CD8-positive, alpha-beta memory T cell (primary cell): ENCODE data around the gene RFX6. TPM values are rescaled to one million over a fixed set of nuclear protein-coding genes. Genes with fewer than 3 reads are reported as not detected.

Experiments
- CTCF ChIA-PET: fragments of 350-600 bp; sonication (Branson Sonifier 250); formaldehyde crosslinking; loops from one replicate; lab custom pipeline; 2021; ENCODE audit warnings: antibody characterized with exemption; lab: Charles Lee
- POLR2A ChIA-PET: fragments of 350-600 bp; sonication (Branson Sonifier 250); formaldehyde crosslinking; loops from one replicate; lab custom pipeline; 2021; ENCODE audit warnings: antibody characterized with exemption; lab: Charles Lee
- DNase-seq, 5 donors: peaks; one replicate each; pipeline versions ENCODE4 v3.0.0 to v3.0.0-alpha.2; 2020 to 2022; ENCODE audit warnings: mixed read lengths in 1 of 5
- H3K27ac ChIP-seq: one replicate; pipeline ENCODE4 v1.7.0; 2013; ENCODE audit warnings: low read depth, mild to moderate bottlenecking, low read length, moderate library complexity
- H3K27me3 ChIP-seq: 2 replicates; pipeline ENCODE4 v1.7.0; 2013; ENCODE audit warnings: low read length, mild to moderate bottlenecking; ENCODE audit not compliant: insufficient read depth, poor library complexity, severe bottlenecking
- H3K36me3 ChIP-seq: 2 replicates; pipeline ENCODE4 v1.7.0; 2013; ENCODE audit warnings: mild to moderate bottlenecking, low read length, moderate library complexity; ENCODE audit not compliant: insufficient read depth
- H3K4me1 ChIP-seq: 2 replicates; pipeline ENCODE4 v1.7.0; 2013; ENCODE audit warnings: mild to moderate bottlenecking, low read length, moderate library complexity; ENCODE audit not compliant: insufficient read depth
- H3K4me3 ChIP-seq: 2 replicates; pipeline ENCODE4 v1.7.0; 2013; ENCODE audit warnings: mild to moderate bottlenecking, low read length
- H3K9me3 ChIP-seq: 2 replicates; pipeline ENCODE4 v1.7.0; 2013; ENCODE audit warnings: mild to moderate bottlenecking, low read length
- H3K27ac Mint-ChIP-seq, 8 donors: one replicate each; pipeline ENCODE4 v1.8.0; 2020 to 2021; ENCODE audit warnings: mixed read lengths in 8 of 8, mild to moderate bottlenecking in 6 of 8, inconsistent platforms in 3 of 8, moderate library complexity in 3 of 8
- H3K27me3 Mint-ChIP-seq, 2 donors: one replicate each; pipeline ENCODE4 v1.8.0; 2020 to 2021; ENCODE audit warnings: mixed read lengths in 2 of 2, mild to moderate bottlenecking in 1 of 2, moderate library complexity in 1 of 2
- H3K36me3 Mint-ChIP-seq, 3 donors: one replicate each; pipeline ENCODE4 v1.8.0; 2020 to 2021; ENCODE audit warnings: mixed read lengths in 3 of 3, inconsistent platforms in 1 of 3, mild to moderate bottlenecking in 1 of 3
- H3K4me1 Mint-ChIP-seq, 3 donors: one replicate each; pipeline ENCODE4 v1.8.0; 2020 to 2021; ENCODE audit warnings: mixed read lengths in 3 of 3, inconsistent platforms in 1 of 3, mild to moderate bottlenecking in 1 of 3
- H3K4me3 Mint-ChIP-seq, 7 donors: one replicate each; pipeline ENCODE4 v1.8.0; 2020 to 2021; ENCODE audit warnings: mixed read lengths in 7 of 7, mild to moderate bottlenecking in 6 of 7, moderate library complexity in 4 of 7, inconsistent platforms in 2 of 7
- H3K9me3 Mint-ChIP-seq, 5 donors: one replicate each; pipeline ENCODE4 v1.8.0; 2020 to 2022; ENCODE audit warnings: mixed read lengths in 5 of 5, mild to moderate bottlenecking in 3 of 5, moderate library complexity in 2 of 5, inconsistent platforms in 1 of 5
- polyA plus RNA-seq: library from polyadenylated mRNA; unstranded; fragments of 300-500 nt; fragmentation: Illumina TruSeq; gene quantifications from one replicate; pipeline ENCODE4 v1.2.3, GENCODE V29; 2021
- total RNA-seq, 2 experiments: library from RNA; stranded (reverse); gene quantifications; one replicate each; pipeline ENCODE4 v1.2.3, GENCODE V29; 2021

RFX6 gene
- total and polyA plus RNA-seq, 3 experiments from 2014 or later, result not detected

GRCh38 chr6:116847227-116847626 is 29.8 kb upstream of the RFX6 start:
- Mint-ChIP-seq H3K36me3 (no peaks in the 10 kb centered on the region), H3K27me3 (peaks cover 0 to 4% of the 10 kb centered on the region in 2 donors), H3K27ac (no peak overlapping the region), H3K4me1 (no peaks in the 10 kb centered on the region), H3K9me3 (peaks cover 0 to 2% (median 0%) of the 10 kb centered on the region in 5 donors), H3K4me3 (no peak overlapping the region)
- ChIA-PET CTCF (no interaction called here), POLR2A (no interaction called here)
- Histone ChIP-seq H3K4me1 (no peaks in the 10 kb centered on the region), H3K27me3 (no peaks in the 10 kb centered on the region), H3K4me3 (no peak overlapping the region), H3K9me3 (no peaks in the 10 kb centered on the region), H3K27ac (no peak overlapping the region), H3K36me3 (no peaks in the 10 kb centered on the region)
- no peak for DNase-seq

- no peaks in the 10 kb centered on the region for H3K9me3 ChIP-seq
- H3K27me3 ChIP-seq, result no peaks in the 10 kb centered on the region
- Mint-ChIP-seq H3K4me1 (no peaks in the 10 kb centered on the region), H3K27me3 (peaks cover 0 to 3% of the 10 kb centered on the region in 2 donors), H3K27ac (no peak overlapping the region), H3K4me3 (no peak overlapping the region), H3K36me3 (no peaks in the 10 kb centered on the region), H3K9me3 (peaks cover 8 to 32% (median 18%) of the 10 kb centered on the region in 5 donors)
- H3K4me3 ChIP-seq, result no peak overlapping the region
- no peak overlapping the region for H3K27ac ChIP-seq
- CTCF ChIA-PET, result no interaction called here
- H3K36me3 ChIP-seq, result no peaks in the 10 kb centered on the region
- no peak for DNase-seq
- POLR2A ChIA-PET, result no interaction called here
- H3K4me1 ChIP-seq, result no peaks in the 10 kb centered on the region
Measured at GRCh38 chr6:116858060-116858459, 19.0 kb upstream of the RFX6 start.

- no peaks in the 10 kb centered on the region for H3K27me3 ChIP-seq
- no peak for DNase-seq
- H3K27ac ChIP-seq, result no peak overlapping the region
- no peaks in the 10 kb centered on the region for H3K36me3 ChIP-seq
- no peaks in the 10 kb centered on the region for H3K9me3 ChIP-seq
- no peaks in the 10 kb centered on the region for H3K27me3 Mint-ChIP-seq
- no peaks in the 10 kb centered on the region for H3K36me3 Mint-ChIP-seq
- no peak overlapping the region for H3K27ac Mint-ChIP-seq
- CTCF ChIA-PET, result no interaction called here
- H3K4me1 Mint-ChIP-seq, result no peaks in the 10 kb centered on the region
- peaks cover 4 to 24% (median 15%) of the 10 kb centered on the region in 5 donors for H3K9me3 Mint-ChIP-seq
- no peak overlapping the region for H3K4me3 ChIP-seq
- H3K4me3 Mint-ChIP-seq, result no peak overlapping the region
- POLR2A ChIA-PET, result no interaction called here
- no peaks in the 10 kb centered on the region for H3K4me1 ChIP-seq
Measured at GRCh38 chr6:116859264-116859663, 17.8 kb upstream of the RFX6 start.

- Histone ChIP-seq H3K36me3 (no peaks in the 10 kb centered on the region), H3K4me1 (no peaks in the 10 kb centered on the region), H3K27ac (no peak overlapping the region), H3K9me3 (no peaks in the 10 kb centered on the region), H3K27me3 (no peaks in the 10 kb centered on the region), H3K4me3 (no peak overlapping the region)
- peaks cover 0 to 3% (median 0%) of the 10 kb centered on the region in 5 donors for H3K9me3 Mint-ChIP-seq
- H3K4me1 Mint-ChIP-seq, result no peaks in the 10 kb centered on the region
- DNase-seq, result no peak
- ChIA-PET POLR2A (no interaction called here), CTCF (no interaction called here)
- H3K36me3 Mint-ChIP-seq, result no peaks in the 10 kb centered on the region
- no peak overlapping the region for H3K4me3 Mint-ChIP-seq
- peaks cover 0 to under 1% of the 10 kb centered on the region in 2 donors for H3K27me3 Mint-ChIP-seq
- no peak overlapping the region for H3K27ac Mint-ChIP-seq
Measured at GRCh38 chr6:116866281-116866871, 10.7 kb upstream of the RFX6 start.

GRCh38 chr6:116872771-116873170 is 4.3 kb upstream of the RFX6 start:
- ChIA-PET POLR2A (no interaction called here), CTCF (no interaction called here)
- Mint-ChIP-seq H3K4me1 (peaks cover 7 to 16% (median 7%) of the 10 kb centered on the region in 3 donors), H3K27ac (no peak overlapping the region), H3K9me3 (peaks cover 0 to 9% (median 5%) of the 10 kb centered on the region in 5 donors), H3K27me3 (peaks cover 22 to 28% of the 10 kb centered on the region in 2 donors), H3K4me3 (no peak overlapping the region), H3K36me3 (peaks cover 0 to 4% (median 0%) of the 10 kb centered on the region in 3 donors)
- H3K4me1 ChIP-seq, result no peaks in the 10 kb centered on the region
- peaks cover 10% of the 10 kb centered on the region for H3K27me3 ChIP-seq
- no peaks in the 10 kb centered on the region for H3K36me3 ChIP-seq
- H3K27ac ChIP-seq, result no peak overlapping the region
- no peaks in the 10 kb centered on the region for H3K9me3 ChIP-seq
- H3K4me3 ChIP-seq, result no peak overlapping the region
- no peak for DNase-seq

GRCh38 chr6:116876107-116876506 is 935 bp upstream of the RFX6 start:
- DNase-seq, result no peak
- Histone ChIP-seq H3K27ac (no peak overlapping the region), H3K27me3 (peaks cover 10% of the 10 kb centered on the region), H3K4me3 (no peak overlapping the region), H3K36me3 (no peaks in the 10 kb centered on the region), H3K9me3 (no peaks in the 10 kb centered on the region), H3K4me1 (no peaks in the 10 kb centered on the region)
- peaks cover 22 to 35% of the 10 kb centered on the region in 2 donors for H3K27me3 Mint-ChIP-seq
- peaks cover 0 to 4% (median 0%) of the 10 kb centered on the region in 3 donors for H3K36me3 Mint-ChIP-seq
- ChIA-PET POLR2A (no interaction called here), CTCF (no interaction called here)
- peaks cover 0 to 6% (median 5%) of the 10 kb centered on the region in 5 donors for H3K9me3 Mint-ChIP-seq
- no peak overlapping the region for H3K27ac Mint-ChIP-seq
- H3K4me3 Mint-ChIP-seq, result peak overlapping the region in 2 of 7 donors; percentile 38 to 43
- H3K4me1 Mint-ChIP-seq, result peaks cover 7 to 16% (median 7%) of the 10 kb centered on the region in 3 donors

- Histone ChIP-seq H3K4me1 (no peaks in the 10 kb centered on the region), H3K27me3 (peaks cover 10% of the 10 kb centered on the region), H3K9me3 (no peaks in the 10 kb centered on the region), H3K4me3 (no peak overlapping the region), H3K27ac (no peak overlapping the region), H3K36me3 (no peaks in the 10 kb centered on the region)
- Mint-ChIP-seq H3K27me3 (peaks cover 20 to 35% of the 10 kb centered on the region in 2 donors), H3K9me3 (peaks cover 0 to 6% (median 5%) of the 10 kb centered on the region in 5 donors), H3K4me3 (no peak overlapping the region), H3K4me1 (peaks cover 7 to 16% (median 7%) of the 10 kb centered on the region in 3 donors), H3K36me3 (peaks cover 0 to 4% (median 0%) of the 10 kb centered on the region in 3 donors), H3K27ac (no peak overlapping the region)
- ChIA-PET POLR2A (no interaction called here), CTCF (no interaction called here)
- no peak for DNase-seq
Measured at GRCh38 chr6:116877743-116878142, 701 bp downstream of the RFX6 start.

GRCh38 chr6:116881236-116881635 is 4.2 kb downstream of the RFX6 start:
- no peak overlapping the region for H3K4me3 ChIP-seq
- ChIA-PET POLR2A (no interaction called here), CTCF (no interaction called here)
- H3K36me3 ChIP-seq, result no peaks in the 10 kb centered on the region
- Mint-ChIP-seq H3K36me3 (no peaks in the 10 kb centered on the region), H3K27me3 (peaks cover 8 to 19% of the 10 kb centered on the region in 2 donors), H3K4me3 (no peak overlapping the region), H3K9me3 (peaks cover 0 to 3% (median 0%) of the 10 kb centered on the region in 5 donors), H3K4me1 (peaks cover 3 to 13% (median 4%) of the 10 kb centered on the region in 3 donors), H3K27ac (no peak overlapping the region)
- no peaks in the 10 kb centered on the region for H3K9me3 ChIP-seq
- no peaks in the 10 kb centered on the region for H3K4me1 ChIP-seq
- peaks cover 4% of the 10 kb centered on the region for H3K27me3 ChIP-seq
- no peak for DNase-seq
- H3K27ac ChIP-seq, result no peak overlapping the region
